ENCODE results near the gene KCNE3. TPM values are rescaled to one million over a fixed set of nuclear protein-coding genes. Genes with fewer than 3 reads are reported as not detected.

KCNE3 gene
- total RNA-seq, 4 donors from 2014 or later = 4.2 to 21.9 (median 5.2) TPM

DNA sequence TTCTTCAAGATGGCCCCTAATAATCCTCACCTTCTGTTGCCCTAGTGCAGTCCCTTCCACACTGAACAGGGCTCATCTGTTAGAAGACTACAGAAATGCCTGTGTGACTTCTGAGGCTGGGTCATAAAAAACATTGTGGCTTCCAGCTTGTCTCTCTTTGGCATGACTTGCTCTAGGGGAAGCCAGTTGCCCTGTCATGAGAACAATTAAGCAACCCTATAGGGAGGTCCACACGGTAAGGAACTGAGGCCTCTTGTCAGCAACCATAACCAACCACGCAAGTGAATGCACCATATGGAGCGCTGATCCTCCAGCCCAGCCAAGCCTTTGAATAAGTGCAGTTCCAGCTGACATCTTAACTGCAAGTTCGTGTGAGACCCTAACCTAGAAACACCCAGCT is 23.6 kb upstream of the KCNE3 start:
- Histone ChIP-seq H3K36me3 (no peaks in the 10 kb centered on the region), H3K27me3 (no peaks in the 10 kb centered on the region), H3K4me3 (no peak overlapping the region), H3K4me1 (peaks cover 0 to 17% (median 3%) of the 10 kb centered on the region in 3 donors), H3K27ac (no peak overlapping the region), H3K9me3 (no peaks in the 10 kb centered on the region)
- WGBS, 2 donors (ENCODE audit: low coverage in 1 of 2) = 79 to 87% methylated on average over 3 to 4 of the region's 4 CpGs
- ATAC-seq = no peak
- TF ChIP-seq POLR2AphosphoS5 (IDR thresholded peaks at IDR 0.05) (no peak), POLR2A (IDR thresholded peaks at IDR 0.05) (no peak), EP300 (IDR thresholded peaks at IDR 0.05) (no peak)
- TF ChIP-seq, protein P1, sequence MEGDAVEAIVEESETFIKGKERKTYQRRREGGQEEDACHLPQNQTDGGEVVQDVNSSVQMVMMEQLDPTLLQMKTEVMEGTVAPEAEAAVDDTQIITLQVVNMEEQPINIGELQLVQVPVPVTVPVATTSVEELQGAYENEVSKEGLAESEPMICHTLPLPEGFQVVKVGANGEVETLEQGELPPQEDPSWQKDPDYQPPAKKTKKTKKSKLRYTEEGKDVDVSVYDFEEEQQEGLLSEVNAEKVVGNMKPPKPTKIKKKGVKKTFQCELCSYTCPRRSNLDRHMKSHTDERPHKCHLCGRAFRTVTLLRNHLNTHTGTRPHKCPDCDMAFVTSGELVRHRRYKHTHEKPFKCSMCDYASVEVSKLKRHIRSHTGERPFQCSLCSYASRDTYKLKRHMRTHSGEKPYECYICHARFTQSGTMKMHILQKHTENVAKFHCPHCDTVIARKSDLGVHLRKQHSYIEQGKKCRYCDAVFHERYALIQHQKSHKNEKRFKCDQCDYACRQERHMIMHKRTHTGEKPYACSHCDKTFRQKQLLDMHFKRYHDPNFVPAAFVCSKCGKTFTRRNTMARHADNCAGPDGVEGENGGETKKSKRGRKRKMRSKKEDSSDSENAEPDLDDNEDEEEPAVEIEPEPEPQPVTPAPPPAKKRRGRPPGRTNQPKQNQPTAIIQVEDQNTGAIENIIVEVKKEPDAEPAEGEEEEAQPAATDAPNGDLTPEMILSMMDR (IDR thresholded peaks at IDR 0.05) = no peak

DNA sequence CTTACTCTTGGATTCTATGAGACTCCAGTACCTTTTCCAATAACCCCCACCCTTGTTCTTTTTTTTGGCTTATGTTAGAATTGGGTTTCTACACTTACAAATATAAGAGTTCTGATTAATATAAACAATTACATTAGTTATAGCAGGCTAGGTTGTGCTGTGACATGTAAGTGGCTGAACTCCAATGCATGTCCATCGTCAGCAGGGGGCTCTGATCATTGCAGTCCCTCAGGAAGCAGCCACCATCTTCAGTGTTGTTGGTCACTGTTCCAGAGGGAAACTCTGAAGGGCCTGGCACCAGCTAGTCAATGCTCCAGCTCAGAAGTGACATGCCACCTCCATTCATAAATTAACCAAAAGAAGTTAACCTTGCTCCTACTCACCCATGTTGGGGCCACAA is 20.5 kb upstream of the KCNE3 start:
- whole genome bisulfite sequencing, 2 donors (ENCODE audit: low coverage in 1 of 2) = 60 to 75% methylated on average over 1 of the region's 1 CpG
- Histone ChIP-seq H3K9me3 (no peaks in the 10 kb centered on the region), H3K4me3 (no peak overlapping the region), H3K4me1 (peaks cover 0 to 8% (median 0%) of the 10 kb centered on the region in 3 donors), H3K27ac (no peak overlapping the region), H3K27me3 (no peaks in the 10 kb centered on the region), H3K36me3 (no peaks in the 10 kb centered on the region)
- no peak for ATAC-seq
- no peak for TF ChIP-seq EP300 (IDR thresholded peaks at IDR 0.05)
- no peak for TF ChIP-seq POLR2A (IDR thresholded peaks at IDR 0.05)
- TF ChIP-seq POLR2AphosphoS5 (IDR thresholded peaks at IDR 0.05) = no peak
- TF ChIP-seq, protein P1 (IDR thresholded peaks at IDR 0.05) = no peak

DNA sequence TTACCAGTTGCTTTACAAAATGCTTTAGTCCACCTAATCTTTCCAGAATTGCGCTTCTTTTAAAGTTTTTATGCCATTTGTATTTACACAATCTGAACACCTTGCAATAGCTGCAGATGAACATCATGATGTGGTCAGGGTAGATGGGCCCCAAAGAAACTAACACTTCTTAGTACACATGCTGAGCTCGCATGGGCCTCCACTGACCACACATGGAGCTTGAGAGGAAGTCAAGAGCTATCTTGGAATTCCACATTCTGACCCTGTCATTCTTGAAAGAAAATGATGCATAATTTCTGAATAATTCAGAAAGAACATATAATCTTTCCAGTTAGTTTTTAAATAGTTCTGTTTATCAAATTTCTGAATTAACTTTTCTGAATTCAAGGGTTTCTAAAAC is 18.5 kb upstream of the KCNE3 start:
- no peak for ATAC-seq
- Histone ChIP-seq H3K4me3 (no peak overlapping the region), H3K36me3 (no peaks in the 10 kb centered on the region), H3K9me3 (no peaks in the 10 kb centered on the region), H3K4me1 (no peaks in the 10 kb centered on the region), H3K27ac (no peak overlapping the region), H3K27me3 (no peaks in the 10 kb centered on the region)
- TF ChIP-seq POLR2AphosphoS5 (IDR thresholded peaks at IDR 0.05) = no peak
- no peak for TF ChIP-seq EP300 (IDR thresholded peaks at IDR 0.05)
- TF ChIP-seq, protein P1 (IDR thresholded peaks at IDR 0.05) = no peak
- TF ChIP-seq POLR2A (IDR thresholded peaks at IDR 0.05) = no peak
- WGBS, 2 donors (ENCODE audit: low coverage in 1 of 2) = 78 to 85% methylated on average over 1 to 2 of the region's 2 CpGs

DNA sequence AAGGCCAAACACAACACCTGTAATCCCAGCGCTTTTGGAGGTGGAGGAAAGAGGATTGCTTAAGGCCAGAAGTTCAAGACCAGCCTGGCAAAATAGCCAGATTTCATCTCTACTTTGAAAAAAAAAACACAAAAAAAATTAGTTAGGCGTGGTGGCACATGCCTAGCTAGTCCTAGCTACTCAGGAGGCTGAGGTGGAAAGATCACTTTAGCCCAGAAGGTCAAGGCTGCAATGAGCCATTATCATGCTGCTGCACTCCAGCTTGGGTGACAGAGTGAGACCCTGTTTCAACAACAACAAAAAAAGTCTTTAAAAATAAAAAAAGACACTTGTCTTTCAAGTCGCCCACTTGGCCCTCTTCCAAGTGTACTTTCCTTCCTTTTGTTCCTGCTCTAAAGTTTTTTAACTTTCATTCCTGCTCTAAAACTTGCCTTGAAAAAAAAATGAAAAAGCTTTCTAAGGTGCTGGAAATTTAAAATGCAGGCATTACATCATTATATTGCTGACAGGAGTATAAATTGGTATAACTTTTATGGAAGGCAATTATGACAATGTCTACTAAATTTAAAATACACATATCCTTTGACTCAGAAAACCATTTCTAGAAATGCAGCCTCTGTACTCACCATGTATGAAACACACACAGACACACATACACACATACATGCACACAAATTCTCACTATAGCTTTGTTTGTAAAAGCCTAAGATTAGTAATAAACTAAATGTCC is 13.5 kb upstream of the KCNE3 start:
- WGBS, 2 donors (ENCODE audit: low coverage in 1 of 2) = 54 to 62% methylated on average over 3 of the region's 3 CpGs
- TF ChIP-seq, protein P1 (IDR thresholded peaks at IDR 0.05) = no peak
- no peak for TF ChIP-seq POLR2AphosphoS5 (IDR thresholded peaks at IDR 0.05)
- no peak for TF ChIP-seq POLR2A (IDR thresholded peaks at IDR 0.05)
- no peak for TF ChIP-seq EP300 (IDR thresholded peaks at IDR 0.05)
- no peak for ATAC-seq

DNA sequence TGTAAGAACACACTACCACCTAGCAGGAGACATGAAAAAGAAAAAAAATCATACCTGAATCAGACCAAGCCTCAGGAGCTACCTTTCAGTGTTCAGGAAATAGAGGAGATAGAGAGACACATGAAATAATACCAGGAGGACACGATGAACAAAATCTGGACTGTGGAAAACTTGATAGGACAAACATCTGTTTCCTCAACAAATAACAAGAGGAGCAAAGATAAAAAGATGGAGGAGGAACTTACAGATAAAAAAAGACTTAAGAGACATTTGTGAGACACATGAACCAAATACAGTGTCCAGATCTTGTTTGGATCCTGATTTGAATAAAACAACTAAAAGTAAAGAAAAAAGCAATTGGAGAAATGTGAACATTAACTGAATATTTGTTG is 12.4 kb upstream of the KCNE3 start:
- H3K4me3 ChIP-seq = no peak overlapping the region
- H3K27me3 ChIP-seq = no peaks in the 10 kb centered on the region
- ATAC-seq = no peak
- no peaks in the 10 kb centered on the region for H3K9me3 ChIP-seq
- no peaks in the 10 kb centered on the region for H3K36me3 ChIP-seq
- H3K4me1 ChIP-seq = no peaks in the 10 kb centered on the region
- no peak overlapping the region for H3K27ac ChIP-seq
- WGBS, 2 donors (ENCODE audit: low coverage in 1 of 2) = 29 to 60% methylated on average over 1 of the region's 1 CpG
- TF ChIP-seq POLR2A (IDR thresholded peaks at IDR 0.05) (no peak), EP300 (IDR thresholded peaks at IDR 0.05) (no peak), POLR2AphosphoS5 (IDR thresholded peaks at IDR 0.05) (no peak)
- TF ChIP-seq, protein P1 (IDR thresholded peaks at IDR 0.05) = no peak

More for the DNA sequence above, 13.5 kb upstream of the KCNE3 start:
- Histone ChIP-seq H3K9me3 (no peaks in the 10 kb centered on the region), H3K36me3 (no peaks in the 10 kb centered on the region), H3K4me3 (no peak overlapping the region), H3K4me1 (no peaks in the 10 kb centered on the region), H3K27me3 (no peaks in the 10 kb centered on the region), H3K27ac (no peak overlapping the region)

Data from gastroesophageal sphincter (tissue), 4 donors.